Stimulated activated CD4-positive, alpha-beta T cell treated with anti-CD3 and anti-CD28 coated beads, Interleukin-4, amount 100 ng/mL, for 4 hours (primary cell): ENCODE data around the gene CTNNA3.

Experiments
- DNase-seq, 2 experiments: peaks; one replicate each; pipeline ENCODE4 v3.0.0-alpha.2; 2020

The CTNNA3 gene

GRCh38 chr10:66999762-67000545 lies 696.0 kb downstream of the CTNNA3 start:
- DNase-seq: no peak

DNA sequence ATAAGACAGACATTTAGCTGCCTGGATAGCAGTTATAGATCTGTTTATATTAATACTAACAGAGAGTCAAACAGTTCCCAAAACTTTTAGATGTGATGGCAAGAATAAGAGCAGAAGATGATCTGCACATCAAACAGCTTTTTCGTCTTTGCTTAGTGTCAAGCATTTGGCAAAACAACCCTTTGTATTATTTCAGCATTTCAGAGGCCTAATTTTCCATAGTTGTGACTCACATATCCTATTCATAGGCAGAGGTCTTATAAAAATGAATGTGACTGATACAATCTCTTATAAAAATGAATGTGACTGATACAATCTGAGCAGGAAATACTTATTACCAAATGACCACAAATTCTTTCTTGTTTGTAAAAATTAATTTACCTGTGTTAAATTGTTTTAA lies 699.0 kb downstream of the CTNNA3 start:
- no peak for DNase-seq

DNA sequence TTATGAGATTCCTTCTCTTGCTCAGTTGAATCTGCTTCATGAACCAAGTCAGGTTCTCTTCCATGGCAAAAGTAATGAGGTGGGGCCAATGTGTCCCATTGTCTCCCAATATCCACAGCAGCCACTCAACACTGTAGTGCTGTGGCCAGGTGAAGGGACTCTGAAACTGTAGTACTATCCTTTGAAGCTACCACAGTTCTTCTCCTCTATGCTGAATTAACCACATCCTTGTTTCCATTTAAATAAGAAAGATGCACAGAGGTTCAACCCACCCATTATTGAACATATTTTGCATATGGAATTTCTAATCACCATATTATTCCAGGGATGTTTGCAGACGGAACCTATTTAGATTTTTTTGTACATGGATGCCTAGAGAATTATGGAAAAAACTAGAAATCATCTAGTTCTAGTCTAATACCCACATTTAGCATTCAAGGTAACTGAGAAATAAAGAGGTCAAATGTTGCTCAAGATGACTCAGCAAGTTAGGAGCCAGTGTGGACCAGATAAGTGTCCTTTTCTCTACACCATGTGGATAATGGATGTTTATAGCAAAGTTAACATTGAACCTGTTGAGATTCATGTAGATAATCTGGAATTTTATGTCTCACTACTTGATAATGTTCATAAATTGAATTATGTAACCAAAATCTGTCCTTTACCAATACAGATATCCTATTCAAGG lies 705.7 kb downstream of the CTNNA3 start:
- no peak for DNase-seq

DNA sequence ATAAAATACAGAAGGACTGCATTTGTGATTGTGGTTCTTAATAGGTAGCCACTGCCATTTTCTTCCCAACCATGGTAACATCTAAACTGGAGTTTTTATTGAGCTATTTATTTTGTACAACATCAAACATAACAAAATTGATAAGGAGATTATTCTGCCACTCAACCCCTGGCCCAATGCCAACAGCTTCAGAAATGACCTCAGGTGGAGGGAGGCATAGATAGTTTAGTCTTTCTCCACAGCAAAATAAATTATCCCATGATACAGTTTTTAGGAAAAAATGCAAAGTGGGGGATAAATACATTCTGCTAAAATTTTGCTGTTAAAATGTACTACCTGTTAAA lies 712.5 kb downstream of the CTNNA3 start:
- no peak for DNase-seq

DNA sequence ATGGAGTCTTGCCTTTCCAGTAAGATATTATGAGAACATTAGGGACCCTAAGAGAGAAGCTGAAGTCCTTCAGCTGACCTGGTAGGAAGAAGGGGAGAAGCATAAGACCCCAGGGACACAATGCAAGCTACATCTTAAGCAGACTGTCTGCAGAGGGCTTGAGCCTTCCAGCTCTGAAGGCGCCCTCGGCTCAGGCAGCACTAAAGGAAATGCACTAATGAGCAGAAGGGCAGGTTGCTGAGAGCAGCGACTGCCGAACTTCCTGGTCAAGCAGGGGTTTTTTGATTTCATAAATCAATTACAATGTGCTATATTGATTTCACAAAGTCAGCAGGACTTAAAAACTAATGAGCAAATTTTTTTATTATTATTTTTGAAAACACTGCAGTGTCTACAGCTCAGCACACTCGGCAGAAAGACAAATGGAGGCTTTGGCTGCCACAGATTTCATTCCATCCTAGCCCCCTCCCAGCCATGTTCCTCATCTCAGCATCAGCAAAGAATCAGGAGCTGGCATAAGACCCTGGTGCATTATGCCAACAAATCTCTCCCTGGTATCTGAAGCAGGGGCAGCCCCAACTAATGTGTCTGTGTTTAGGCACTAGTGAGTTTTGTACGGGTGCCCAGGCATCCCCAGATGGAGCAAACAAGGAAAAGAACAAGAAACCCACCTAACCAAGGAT lies 713.1 kb downstream of the CTNNA3 start:
- no peak for DNase-seq

- no peak for DNase-seq
Measured at GRCh38 chr10:66982053-66982420, 714.0 kb downstream of the CTNNA3 start.

DNA sequence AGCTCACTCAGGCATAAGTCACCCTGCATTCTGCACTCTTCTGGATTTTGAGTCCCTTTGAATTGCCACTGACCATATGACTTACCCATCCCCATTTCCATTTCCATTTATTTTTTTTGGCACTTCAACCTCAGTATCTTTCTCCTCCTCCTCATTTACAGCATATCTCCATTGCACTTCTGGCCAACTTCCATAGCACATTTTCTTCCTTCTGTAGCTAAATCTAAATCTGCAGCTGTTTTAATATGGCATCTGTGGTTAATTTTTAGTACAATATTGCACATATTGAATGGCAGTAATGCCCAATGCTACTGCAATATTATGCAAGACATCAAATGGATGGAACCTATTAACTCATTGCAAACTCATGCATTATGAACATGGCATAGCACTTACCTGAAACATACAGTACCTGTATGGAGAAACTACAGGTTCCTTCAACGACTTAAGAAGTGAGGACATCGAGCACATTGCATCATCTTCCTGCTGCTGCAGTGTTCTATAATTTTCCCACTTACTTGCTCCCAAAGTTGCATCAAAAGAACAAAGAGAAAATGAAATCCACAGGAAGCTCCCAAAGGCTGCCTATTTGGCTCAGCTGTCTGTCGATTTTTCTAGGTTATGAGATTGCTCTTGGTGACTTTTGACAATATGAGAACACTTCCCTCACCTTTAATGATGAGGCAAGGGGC lies 714.5 kb downstream of the CTNNA3 start:
- no peak for DNase-seq

GRCh38 chr10:66980246-66980815 lies 715.7 kb downstream of the CTNNA3 start:
- no peak for DNase-seq

GRCh38 chr10:66964946-66965345 lies 731.0 kb downstream of the CTNNA3 start:
- no peak for DNase-seq

DNA sequence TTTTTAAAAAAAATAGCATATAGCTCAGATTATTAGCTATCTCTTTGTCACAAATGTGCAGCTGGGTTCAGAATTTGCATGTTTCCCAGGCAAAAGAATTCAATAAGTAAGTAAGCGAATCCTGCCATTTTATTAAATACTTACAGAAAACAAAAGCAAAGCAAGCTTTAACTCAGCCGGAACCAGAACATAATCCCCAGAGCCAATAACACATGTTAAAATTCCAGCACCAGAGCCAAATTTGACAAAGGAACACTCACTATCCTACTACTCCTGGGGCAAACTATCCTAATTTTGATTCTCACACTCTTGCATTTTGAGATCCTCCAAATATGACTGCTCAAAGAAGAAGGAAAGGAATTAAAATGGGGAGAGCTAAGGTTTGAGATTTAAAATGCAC lies 737.5 kb downstream of the CTNNA3 start:
- DNase-seq: no peak

DNA sequence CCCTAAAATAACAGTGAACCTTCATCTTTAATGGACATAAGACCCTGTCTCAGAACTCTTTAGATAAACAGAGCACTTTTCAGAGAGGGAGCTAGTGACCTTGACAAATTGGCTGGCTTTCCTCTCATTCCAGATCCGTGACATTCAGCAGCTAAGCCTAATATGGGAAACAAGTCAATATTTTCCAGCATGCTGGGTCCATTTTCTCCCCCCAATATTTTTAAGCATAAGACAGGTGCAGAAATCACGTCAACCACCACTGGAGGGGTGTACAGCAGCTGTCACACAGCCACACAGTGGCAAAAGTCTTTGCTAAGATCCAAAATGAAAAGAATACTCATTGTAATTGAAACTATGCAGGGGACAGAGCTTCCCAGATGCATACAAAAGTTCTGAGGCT lies 744.1 kb downstream of the CTNNA3 start:
- DNase-seq: no peak

DNA sequence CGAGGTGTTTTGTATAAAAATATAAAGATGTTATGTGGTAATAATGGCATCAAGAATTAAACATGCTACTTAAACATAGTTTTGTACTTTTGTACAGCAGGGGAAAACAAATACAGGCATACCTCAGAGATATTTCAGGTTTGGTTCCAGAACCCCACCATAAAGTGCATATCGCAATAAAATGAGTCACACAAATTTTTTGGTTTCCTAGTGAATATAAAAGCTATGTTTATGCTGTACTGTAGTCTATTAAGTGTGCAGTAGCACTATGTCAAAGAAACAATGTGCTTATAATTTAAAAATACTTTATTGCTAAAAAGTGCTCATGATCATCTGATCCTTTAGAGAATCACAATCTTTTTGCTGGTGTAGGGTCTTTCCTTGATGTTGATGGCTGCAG lies 752.4 kb downstream of the CTNNA3 start:
- no peak for DNase-seq

GRCh38 chr10:66942407-66942806 lies 753.6 kb downstream of the CTNNA3 start:
- DNase-seq: no peak

DNA sequence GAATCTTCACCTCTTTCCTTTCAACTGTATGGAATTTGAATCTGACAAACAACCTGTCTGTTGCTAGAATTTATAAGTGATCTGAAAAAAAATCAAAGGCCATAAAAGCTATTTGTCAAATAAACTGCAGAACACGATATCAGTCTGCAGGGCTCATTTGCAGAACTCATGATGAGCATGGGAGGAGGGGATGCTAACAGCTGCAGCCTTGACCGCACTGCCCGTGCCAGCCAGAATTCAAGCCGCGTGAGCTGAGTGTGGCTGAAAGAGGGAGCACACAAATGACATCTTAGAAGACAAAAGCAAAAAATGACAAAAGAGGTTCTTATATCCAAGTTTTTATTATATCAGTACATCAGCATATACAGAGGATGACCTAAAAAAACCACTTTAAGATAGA lies 754.5 kb downstream of the CTNNA3 start:
- no peak for DNase-seq

DNA sequence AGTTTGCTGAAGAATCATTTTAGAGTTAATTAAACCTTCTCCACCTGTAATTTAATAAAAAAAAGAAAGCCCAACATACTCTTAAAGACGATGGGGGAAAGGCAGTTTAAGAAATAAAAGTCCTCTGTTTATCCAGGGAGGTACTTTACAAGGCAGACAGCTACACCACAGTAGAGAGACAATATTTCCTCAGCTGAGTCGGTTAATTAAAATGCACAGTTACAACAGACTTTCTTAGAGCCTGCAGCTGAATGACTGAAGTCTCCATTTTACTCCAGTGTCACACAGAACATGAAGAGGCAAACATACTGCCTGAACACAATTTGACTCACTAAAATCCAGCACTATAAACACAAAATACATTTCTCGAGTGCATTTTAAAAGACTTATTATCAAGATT lies 755.0 kb downstream of the CTNNA3 start:
- DNase-seq: no peak

- no peak for DNase-seq
Measured at GRCh38 chr10:66934711-66935110, 761.3 kb downstream of the CTNNA3 start.

DNA sequence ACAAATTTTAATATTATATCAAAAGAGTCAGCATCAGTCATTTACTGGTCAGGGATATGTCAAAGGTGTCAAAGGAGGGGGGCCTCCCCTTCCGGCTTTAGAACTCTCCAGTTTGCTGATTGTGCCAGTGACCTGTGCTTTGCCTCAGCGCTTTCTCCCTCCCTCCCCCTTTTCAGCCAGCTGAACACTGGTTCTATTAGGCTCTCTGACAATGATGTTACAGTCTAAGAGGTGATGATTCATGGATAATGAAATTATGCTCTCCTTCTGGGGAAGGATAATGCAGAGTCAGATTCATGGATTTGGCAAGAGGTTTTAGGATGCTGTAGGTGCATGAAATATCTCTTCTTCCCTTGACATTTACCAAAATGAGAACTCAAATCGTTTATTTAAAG lies 764.0 kb downstream of the CTNNA3 start:
- no peak for DNase-seq

GRCh38 chr10:66931340-66931948 lies 764.6 kb downstream of the CTNNA3 start:
- DNase-seq: no peak

GRCh38 chr10:66929375-66929774 lies 766.6 kb downstream of the CTNNA3 start:
- no peak for DNase-seq

GRCh38 chr10:66928776-66929175 lies 767.2 kb downstream of the CTNNA3 start:
- DNase-seq: no peak

GRCh38 chr10:66927971-66928770 lies 767.8 kb downstream of the CTNNA3 start:
- no peak for DNase-seq
